ENCODE data around the gene THSD4.

DNA sequence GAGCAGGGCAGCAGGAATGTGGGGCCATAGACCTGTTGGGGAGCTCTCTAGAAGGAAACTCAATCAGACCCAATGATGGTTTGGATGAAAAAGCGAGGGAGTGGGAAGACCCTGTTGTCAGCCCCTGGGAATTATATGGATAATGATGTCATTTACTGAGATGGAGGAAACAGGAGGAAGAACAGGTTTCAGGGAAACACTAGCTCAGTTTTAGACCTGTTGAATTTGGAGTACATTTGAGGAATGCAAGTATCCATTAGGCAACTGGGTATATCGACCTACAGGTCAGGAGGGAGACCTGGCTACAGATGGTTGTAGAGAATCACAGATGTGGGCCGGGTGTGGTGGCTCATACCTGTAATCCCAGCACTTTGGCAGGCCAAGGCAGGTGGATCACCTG lies 428.1 kb downstream of the THSD4 start:
- no peak for TF ChIP-seq CTCF (conservative IDR thresholded peaks at IDR 0.05 in 1 of 2, IDR thresholded peaks at IDR 0.05 in 1 of 2; ENCODE audit: extremely low read depth in 1 of 2, insufficient read depth in 1 of 2, low read depth in 1 of 2, low read length in 2 of 2)
- no peak for TF ChIP-seq EZH2 (IDR thresholded peaks at IDR 0.05; ENCODE audit: borderline replicate concordance, low read length)
